GM19455 (cell line): ENCODE data around the gene SRRM4.
"Not testable (repeated sequence)": the region's sequence is repeated elsewhere in the genome, so short reads cannot be mapped to it uniquely, and the experiment has no call there.

Experiments used
- ATAC-seq: cut with Tn5 transposase; IDR thresholded peaks from one replicate; pipeline ENCODE4 v1.9.1; 2021; ENCODE audit not compliant: unreplicated experiment

Gene SRRM4

GRCh38 chr12:119008691-119009221, 27.4 kb downstream of the SRRM4 start:
- ATAC-seq: no peak

DNA sequence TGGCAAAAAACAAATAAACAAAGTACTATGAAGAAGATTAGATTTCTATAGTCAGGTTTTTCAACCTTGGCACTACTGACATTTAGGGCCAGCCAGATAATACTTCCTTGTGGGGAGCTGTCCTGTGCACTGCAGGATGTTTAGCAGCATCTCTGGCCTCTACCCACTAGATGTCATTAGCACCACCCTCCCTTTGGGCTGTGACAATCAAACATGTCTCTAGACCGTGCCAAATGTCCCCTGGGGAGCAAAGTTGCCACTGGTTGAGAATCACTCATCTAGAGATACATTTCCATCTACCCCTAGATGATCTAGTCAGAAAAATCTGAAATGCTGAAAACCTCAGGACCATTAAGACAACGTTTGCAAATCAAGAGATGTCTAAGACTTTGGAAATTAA, 29.9 kb downstream of the SRRM4 start:
- no peak for ATAC-seq

- ATAC-seq: no peak
These were observed 30.8 kb downstream of the SRRM4 start for GRCh38 chr12:119012179-119012578.

- no peak for ATAC-seq
These were observed 31.7 kb downstream of the SRRM4 start for GRCh38 chr12:119013023-119013422.

DNA sequence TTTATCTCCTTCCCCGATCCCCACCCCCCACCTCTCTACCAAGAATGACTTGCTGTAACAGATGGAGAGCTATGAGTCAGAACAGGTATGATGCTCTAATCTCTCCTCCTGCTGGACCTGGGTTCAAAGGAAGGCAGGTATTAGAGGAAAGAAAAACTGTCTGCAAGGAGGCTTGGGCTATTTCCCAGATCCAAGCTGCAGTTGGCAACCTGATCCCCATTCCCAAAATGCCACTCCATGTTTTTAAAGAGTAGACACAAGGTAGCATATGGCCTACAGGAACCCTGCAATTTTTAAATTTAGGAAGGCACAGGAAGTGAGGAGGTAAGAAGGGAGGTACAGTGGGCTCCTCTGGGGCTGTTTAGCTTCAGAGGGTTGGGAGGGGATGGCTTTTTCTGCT, 33.0 kb downstream of the SRRM4 start:
- ATAC-seq: no peak

DNA sequence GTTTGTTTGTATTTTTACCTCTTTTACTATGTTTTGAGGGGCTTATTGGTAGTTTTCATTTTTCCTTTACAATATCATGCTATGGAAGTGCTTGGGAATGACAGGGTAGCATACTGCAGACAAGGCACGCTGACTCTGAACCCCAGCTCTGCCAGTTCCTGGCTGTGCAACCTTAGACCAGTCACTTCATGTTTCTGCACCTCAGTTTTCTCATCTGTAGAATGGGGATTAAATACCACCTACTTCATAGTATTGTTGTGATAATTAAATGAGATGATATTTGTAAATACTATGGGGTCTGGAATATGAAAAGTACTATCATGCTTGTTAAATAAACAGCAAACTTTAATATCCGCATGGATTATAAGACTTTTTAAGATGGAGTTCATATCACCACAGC, 35.4 kb downstream of the SRRM4 start:
- ATAC-seq: no peak

- ATAC-seq: no peak
These were observed 37.8 kb downstream of the SRRM4 start for GRCh38 chr12:119019166-119019565.

DNA sequence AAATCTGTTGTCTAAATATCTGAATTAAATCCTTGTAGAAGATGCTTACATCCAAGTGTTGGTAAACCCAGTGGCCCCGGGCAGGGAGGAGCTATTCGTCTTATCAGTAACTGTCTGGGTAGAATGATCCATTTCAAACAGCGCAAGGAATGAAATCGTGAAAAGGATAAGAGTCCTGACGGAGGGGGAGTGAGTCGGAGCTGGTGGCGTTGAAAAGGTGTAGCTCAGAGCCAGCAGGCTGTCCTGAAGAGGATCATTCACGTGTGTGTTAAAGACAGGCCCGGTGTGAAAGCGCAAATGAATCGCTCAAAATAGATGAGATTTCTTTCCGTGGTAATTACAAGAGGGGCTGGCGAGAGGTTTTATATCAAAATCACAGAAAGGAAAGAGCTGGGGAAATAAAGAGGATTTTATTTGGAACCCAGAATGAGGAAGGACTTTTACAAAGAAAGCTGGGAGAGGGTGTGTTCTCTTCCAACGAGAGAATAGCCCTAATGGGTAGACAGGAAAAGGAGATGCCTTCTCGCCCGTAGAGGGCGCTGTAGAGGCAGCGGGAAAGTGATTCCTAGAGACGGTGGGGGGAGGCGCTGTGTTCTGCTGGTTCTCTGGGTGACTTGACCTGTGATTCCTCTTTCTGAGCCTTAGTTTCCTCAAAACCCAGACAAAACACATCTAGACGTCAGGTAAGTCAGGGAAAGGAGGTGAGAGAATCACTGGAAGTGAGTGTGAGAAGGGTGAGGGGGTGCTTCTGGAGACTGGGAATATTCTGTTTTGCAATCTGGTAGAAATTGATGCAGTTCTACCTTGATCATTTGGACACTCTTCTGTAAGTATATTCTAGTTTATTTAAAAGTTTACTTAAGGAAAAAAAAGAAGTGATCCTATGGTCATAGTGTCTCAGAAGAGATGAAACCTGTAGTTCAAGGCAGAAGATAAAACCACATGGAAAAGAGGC, 39.3 kb downstream of the SRRM4 start:
- ATAC-seq: no peak

DNA sequence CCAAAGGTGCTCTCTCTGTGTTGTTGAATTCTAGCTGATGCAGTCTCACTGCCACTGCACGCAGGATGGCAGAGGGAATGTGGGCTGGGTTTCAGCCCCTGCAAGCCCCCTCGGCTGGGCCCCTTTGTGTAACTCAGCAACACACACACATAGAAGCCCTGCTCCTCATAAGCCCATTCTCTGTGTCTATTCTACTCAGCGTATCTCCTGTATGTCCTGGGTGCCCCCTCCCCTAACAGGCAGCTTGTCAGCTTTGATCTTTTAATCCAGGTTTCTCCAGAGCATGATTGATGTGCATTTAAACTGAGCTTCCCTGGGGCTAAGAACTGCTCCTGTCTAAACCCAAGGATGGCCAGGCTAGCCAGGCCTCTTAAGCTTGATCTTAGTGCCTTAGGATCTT, 43.0 kb downstream of the SRRM4 start:
- ATAC-seq: no peak

GRCh38 chr12:119025786-119026185, 44.4 kb downstream of the SRRM4 start:
- no peak for ATAC-seq

GRCh38 chr12:119033332-119033731, 52.0 kb downstream of the SRRM4 start:
- ATAC-seq: not testable (repeated sequence)

- no peak for ATAC-seq
These were observed 55.8 kb downstream of the SRRM4 start for GRCh38 chr12:119036878-119037825.

GRCh38 chr12:119044094-119044493, 62.8 kb downstream of the SRRM4 start:
- no peak for ATAC-seq

DNA sequence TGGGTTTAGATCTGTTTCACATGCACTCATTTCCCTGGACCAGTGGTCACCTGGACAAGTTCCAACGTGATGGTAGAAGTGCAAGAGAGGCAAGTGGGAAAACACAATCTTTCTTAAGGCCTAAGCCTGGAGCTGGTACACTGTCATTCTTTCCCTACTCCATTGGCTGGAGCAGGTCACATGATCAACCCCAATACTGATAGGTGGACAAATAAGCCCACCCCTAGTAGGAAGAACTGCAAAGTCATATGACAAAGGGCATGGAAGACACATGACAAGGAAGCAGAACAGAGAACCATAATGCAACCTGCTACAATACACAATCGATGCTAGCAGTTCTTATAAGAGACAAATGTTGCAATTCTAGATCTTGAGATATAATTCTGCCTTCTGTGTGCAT, 66.3 kb downstream of the SRRM4 start:
- ATAC-seq: no peak

GRCh38 chr12:119050663-119051062, 69.3 kb downstream of the SRRM4 start:
- no peak for ATAC-seq

GRCh38 chr12:119051474-119051873, 70.1 kb downstream of the SRRM4 start:
- no peak for ATAC-seq

- no peak for ATAC-seq
These were observed 70.7 kb downstream of the SRRM4 start for GRCh38 chr12:119052001-119052400.

GRCh38 chr12:119055977-119056376, 74.6 kb downstream of the SRRM4 start:
- ATAC-seq: no peak

- ATAC-seq: no peak
These were observed 79.8 kb downstream of the SRRM4 start for GRCh38 chr12:119060847-119061796.

GRCh38 chr12:119068129-119068856, 87.0 kb downstream of the SRRM4 start:
- ATAC-seq: no peak
